Measurements from ENCODE around the gene OR1F1. TPM values are rescaled to one million over a fixed set of nuclear protein-coding genes. Genes with fewer than 3 reads are reported as not detected.
"Not testable (repeated sequence)": the region's sequence is repeated elsewhere in the genome, so short reads cannot be mapped to it uniquely, and the experiment has no call there.

OR1F1 gene
- total RNA-seq, 1 donor: not detected

DNA sequence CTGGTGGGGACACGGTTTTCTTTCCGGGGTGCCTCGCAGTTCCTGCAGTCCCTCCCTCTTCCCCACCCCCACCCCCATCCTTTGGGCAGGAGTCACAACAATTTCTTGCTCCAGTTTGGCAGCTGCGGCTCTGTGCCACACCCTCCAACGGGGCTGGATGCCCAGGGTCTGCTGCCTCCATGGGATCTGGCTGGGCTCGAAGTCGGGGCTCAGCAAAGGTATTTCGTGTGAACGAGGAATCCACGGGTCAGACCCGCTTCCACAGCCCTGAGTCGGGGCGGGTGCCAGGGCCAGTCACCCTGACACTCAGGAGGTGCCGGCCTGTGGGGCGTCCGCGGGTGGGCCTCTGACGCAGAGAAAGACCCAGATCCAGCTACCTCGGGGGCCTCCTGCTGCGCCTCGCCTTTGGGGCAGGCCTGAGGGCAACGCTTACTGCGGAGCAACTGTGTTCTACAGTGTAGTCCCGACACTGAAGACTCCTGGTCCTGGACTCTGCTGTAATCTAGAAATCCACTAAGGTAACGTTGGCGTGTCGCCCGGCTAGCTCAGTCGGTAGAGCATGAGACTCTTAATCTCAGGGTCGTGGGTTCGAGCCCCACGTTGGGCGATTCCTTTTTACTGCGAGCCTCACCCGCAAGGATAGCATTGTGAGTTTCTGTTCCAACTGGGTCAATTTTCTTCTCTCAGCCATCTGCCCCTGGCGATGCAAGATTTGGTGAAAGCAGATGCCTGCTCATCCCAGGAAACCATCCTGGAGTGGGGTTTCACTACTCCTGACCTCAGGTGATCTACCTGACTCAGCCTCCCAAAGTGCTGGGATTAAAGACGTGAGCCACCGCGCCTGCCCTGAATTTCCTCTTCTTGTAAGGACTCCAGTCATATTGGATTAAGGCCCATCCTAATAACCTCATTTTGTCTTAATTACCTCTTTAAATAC, 12.6 kb upstream of the OR1F1 start:
- H3K4me3 ChIP-seq (ENCODE audit: low read length): no peak overlapping the region
- no peaks in the 10 kb centered on the region for H3K9me3 ChIP-seq (ENCODE audit: low read depth, low read length)
- H3K27me3 ChIP-seq (ENCODE audit: insufficient read depth, low read length): peaks cover 93% of the 10 kb centered on the region
- peaks cover 27% of the 10 kb centered on the region for H3K4me1 ChIP-seq (ENCODE audit: insufficient read depth, low read length)

- Histone ChIP-seq H3K9me3 (ENCODE audit: low read depth, low read length) (no peaks in the 10 kb centered on the region), H3K4me1 (ENCODE audit: insufficient read depth, low read length) (peaks cover 15% of the 10 kb centered on the region), H3K27me3 (ENCODE audit: insufficient read depth, low read length) (peaks cover 93% of the 10 kb centered on the region), H3K4me3 (ENCODE audit: low read length) (no peak overlapping the region)
Observed at GRCh38 chr16:3179651-3180050, 8.4 kb upstream of the OR1F1 start.

- Histone ChIP-seq H3K9me3 (ENCODE audit: low read depth, low read length) (no peaks in the 10 kb centered on the region), H3K4me1 (ENCODE audit: insufficient read depth, low read length) (peaks cover 15% of the 10 kb centered on the region), H3K27me3 (ENCODE audit: insufficient read depth, low read length) (peaks cover 95% of the 10 kb centered on the region), H3K4me3 (ENCODE audit: low read length) (no peak overlapping the region)
Observed at GRCh38 chr16:3180445-3180878, 7.5 kb upstream of the OR1F1 start.

DNA sequence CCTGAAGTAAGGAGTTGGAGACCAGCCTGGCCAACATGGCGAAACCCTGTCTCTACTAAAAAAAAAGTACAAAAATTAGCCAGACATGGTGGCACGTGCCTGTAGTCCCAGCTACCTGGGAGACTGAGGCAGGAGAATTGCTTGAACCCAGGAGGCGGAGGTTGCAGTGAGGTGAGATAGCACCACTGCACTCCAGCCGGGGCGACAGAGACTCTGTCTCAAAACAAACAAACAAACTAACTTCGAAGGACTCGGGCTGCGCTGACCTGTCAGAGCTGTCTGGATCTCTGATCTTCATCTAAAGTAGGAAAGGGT, 5.8 kb upstream of the OR1F1 start:
- H3K27me3 ChIP-seq (ENCODE audit: insufficient read depth, low read length): peaks cover 95% of the 10 kb centered on the region
- not testable (repeated sequence) for H3K4me3 ChIP-seq (ENCODE audit: low read length); H3K9me3 ChIP-seq (ENCODE audit: low read depth, low read length)
- H3K4me1 ChIP-seq (ENCODE audit: insufficient read depth, low read length): peaks cover 15% of the 10 kb centered on the region

DNA sequence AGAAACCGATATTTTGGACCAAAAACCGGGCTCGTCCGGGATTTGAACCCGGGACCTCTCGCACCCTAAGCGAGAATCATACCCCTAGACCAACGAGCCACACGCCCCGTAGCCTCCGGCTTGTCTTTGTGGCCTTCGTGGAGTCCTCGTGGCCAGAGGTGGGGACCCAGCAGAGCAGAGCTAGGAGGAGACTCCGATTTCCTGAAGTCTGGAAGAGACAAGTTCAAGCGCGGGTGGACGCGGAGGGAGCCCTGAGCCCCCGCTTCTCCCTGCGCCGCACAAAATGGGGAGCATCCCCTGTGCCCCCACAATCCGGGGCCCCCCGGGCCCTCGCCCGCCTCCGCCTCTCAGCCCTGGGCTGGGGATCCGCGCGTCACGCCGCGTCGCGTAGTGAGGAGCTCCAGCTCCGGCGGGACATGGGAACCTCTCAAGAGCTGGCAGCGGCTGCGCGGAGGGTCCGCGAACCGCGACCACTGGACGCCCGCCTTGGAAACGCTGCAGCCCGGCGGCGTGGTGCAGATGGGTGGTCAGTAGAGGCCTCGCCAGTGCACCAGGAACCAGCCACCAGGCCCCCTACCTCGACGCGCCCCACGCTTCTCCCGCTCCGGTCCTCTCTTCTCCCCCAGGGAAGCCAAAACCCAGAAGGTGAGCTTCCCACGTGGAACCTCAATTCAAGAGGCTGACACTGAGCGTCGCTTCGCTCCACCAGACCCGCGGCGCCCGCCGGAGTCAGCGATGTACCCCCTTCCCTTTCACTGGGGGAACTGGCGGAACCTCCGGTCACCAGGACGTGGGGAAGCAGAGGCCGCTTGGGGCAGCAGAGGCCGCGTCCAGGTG, 5.2 kb upstream of the OR1F1 start:
- H3K4me1 ChIP-seq (ENCODE audit: insufficient read depth, low read length): peaks cover 15% of the 10 kb centered on the region
- H3K9me3 ChIP-seq (ENCODE audit: low read depth, low read length): no peaks in the 10 kb centered on the region
- peaks cover 95% of the 10 kb centered on the region for H3K27me3 ChIP-seq (ENCODE audit: insufficient read depth, low read length)
- H3K4me3 ChIP-seq (ENCODE audit: low read length): no peak overlapping the region

DNA sequence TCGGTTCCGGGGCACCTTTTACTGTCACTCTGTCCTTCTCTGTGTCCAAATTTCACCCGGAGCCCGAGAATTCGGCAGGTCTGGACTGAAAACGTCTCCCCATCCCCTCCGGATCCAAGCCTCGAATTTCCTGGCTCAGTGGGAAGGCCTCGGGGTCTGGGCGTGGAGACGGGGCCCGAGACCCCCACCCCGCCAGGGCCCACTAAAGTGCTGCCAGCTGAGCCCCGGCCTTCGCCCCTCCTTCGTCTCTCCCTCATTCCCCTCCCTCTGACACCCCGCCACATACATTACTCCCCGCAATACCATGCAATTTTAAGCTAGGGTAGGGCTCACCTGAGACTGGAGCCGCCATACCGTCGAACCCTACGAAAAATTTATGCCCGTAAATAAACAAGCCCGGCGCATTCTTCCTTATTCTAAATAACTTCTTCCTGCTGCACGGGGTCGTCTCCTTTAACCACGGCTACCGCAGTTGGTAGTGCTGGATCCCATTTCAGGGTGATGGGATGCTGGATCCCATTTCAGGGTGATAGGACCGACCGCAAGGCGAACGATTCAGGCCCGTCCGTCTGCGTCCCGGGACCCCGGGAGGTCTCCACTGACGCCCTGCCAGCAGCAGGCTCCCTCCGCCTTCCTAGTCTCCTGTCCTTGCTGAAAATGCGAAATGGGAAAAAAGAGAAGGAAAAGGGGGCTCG, 4.4 kb upstream of the OR1F1 start:
- no peaks in the 10 kb centered on the region for H3K9me3 ChIP-seq (ENCODE audit: low read depth, low read length)
- H3K4me3 ChIP-seq (ENCODE audit: low read length): no peak overlapping the region
- H3K27me3 ChIP-seq (ENCODE audit: insufficient read depth, low read length): peaks cover 97% of the 10 kb centered on the region
- H3K4me1 ChIP-seq (ENCODE audit: insufficient read depth, low read length): peaks cover 22% of the 10 kb centered on the region

- Histone ChIP-seq H3K4me3 (ENCODE audit: low read length) (no peak overlapping the region), H3K9me3 (ENCODE audit: low read depth, low read length) (no peaks in the 10 kb centered on the region), H3K27me3 (ENCODE audit: insufficient read depth, low read length) (peaks cover 99% of the 10 kb centered on the region), H3K4me1 (ENCODE audit: insufficient read depth, low read length) (peaks cover 38% of the 10 kb centered on the region)
Observed at GRCh38 chr16:3186946-3187690, 886 bp upstream of the OR1F1 start.

GRCh38 chr16:3188675-3188924, 596 bp downstream of the OR1F1 start:
- H3K4me1 ChIP-seq (ENCODE audit: insufficient read depth, low read length): peaks cover 26% of the 10 kb centered on the region
- no peaks in the 10 kb centered on the region for H3K9me3 ChIP-seq (ENCODE audit: low read depth, low read length)
- H3K4me3 ChIP-seq (ENCODE audit: low read length): no peak overlapping the region
- H3K27me3 ChIP-seq (ENCODE audit: insufficient read depth, low read length): peaks cover 99% of the 10 kb centered on the region

DNA sequence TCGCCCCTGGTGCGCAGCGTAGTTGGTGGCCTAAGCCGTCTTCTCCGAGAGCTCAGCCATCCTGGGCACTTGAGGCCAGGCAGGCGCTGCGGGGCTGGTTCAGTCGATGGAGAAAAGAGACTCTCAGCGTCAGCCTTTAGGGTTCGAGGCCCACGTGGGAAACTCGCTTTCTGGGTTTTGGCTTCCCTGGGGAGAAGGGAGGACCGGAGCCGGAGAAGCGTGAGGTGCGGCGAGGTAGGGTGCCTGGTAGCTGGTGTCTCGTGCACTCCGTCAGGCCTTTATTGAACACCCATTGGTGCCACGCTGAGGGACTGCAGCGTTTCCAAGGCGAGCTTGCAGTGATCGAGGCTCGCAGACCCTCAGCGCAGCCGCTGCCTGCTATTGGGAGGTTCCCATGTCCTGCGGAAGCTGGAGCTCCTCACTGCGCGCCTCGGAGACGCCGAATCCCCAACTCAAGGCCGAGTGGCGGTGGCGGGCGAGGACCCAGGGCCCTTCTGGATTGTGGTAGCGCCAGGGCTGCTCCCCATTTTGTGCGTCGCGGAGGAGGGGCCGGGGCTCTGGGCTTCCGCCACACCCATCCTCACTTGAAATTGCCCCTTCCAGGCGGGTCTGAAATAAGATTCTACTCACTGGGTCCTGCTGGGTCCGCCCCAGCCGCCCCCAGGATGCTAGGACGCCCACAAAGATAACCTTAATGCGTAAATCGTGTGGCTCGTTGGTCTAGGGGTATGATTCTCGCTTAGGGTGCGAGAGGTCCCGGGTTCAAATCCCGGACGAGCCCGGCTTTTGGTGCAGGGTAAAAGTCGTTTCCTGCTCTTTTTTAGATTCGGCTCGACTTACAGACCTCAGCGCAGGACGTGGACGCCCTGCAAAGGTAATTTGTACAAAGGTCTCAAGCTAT, 1.2 kb downstream of the OR1F1 start:
- Histone ChIP-seq H3K9me3 (ENCODE audit: low read depth, low read length) (no peaks in the 10 kb centered on the region), H3K4me3 (ENCODE audit: low read length) (no peak overlapping the region), H3K4me1 (ENCODE audit: insufficient read depth, low read length) (peaks cover 23% of the 10 kb centered on the region), H3K27me3 (ENCODE audit: insufficient read depth, low read length) (peaks cover 99% of the 10 kb centered on the region)

DNA sequence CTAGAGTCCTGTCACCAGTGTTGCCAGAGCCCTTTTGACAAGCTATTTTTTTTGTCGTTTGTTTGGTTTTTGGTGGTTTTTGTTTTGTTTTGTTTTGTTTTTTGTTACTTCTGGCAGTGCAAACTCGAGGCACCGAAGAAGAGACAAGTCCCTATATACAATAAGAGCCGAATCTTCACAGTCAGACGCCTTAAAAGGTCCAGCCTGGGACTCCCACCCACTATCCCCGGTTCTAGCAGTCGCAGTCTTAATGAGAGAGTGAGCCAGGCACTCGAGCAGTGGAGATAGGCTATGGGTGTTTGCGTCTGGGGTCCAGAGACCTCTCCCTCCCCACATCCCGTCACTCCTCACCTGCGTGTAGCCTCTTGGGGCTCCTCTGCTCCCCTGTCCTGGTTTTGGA, 1.9 kb downstream of the OR1F1 start:
- no peak overlapping the region for H3K4me3 ChIP-seq (ENCODE audit: low read length)
- H3K4me1 ChIP-seq (ENCODE audit: insufficient read depth, low read length): peaks cover 23% of the 10 kb centered on the region
- H3K27me3 ChIP-seq (ENCODE audit: insufficient read depth, low read length): peaks cover 99% of the 10 kb centered on the region
- H3K9me3 ChIP-seq (ENCODE audit: low read depth, low read length): no peaks in the 10 kb centered on the region

GRCh38 chr16:3190949-3191353, 2.9 kb downstream of the OR1F1 start:
- no peaks in the 10 kb centered on the region for H3K9me3 ChIP-seq (ENCODE audit: low read depth, low read length)
- H3K4me1 ChIP-seq (ENCODE audit: insufficient read depth, low read length): peaks cover 23% of the 10 kb centered on the region
- peaks cover 94% of the 10 kb centered on the region for H3K27me3 ChIP-seq (ENCODE audit: insufficient read depth, low read length)
- H3K4me3 ChIP-seq (ENCODE audit: low read length): no peak overlapping the region

GRCh38 chr16:3192476-3193019, 4.5 kb downstream of the OR1F1 start:
- Histone ChIP-seq H3K4me3 (ENCODE audit: low read length) (no peak overlapping the region), H3K9me3 (ENCODE audit: low read depth, low read length) (no peaks in the 10 kb centered on the region), H3K4me1 (ENCODE audit: insufficient read depth, low read length) (peaks cover 23% of the 10 kb centered on the region), H3K27me3 (ENCODE audit: insufficient read depth, low read length) (peaks cover 87% of the 10 kb centered on the region)

- H3K9me3 ChIP-seq (ENCODE audit: low read depth, low read length): no peaks in the 10 kb centered on the region
- peaks cover 17% of the 10 kb centered on the region for H3K4me1 ChIP-seq (ENCODE audit: insufficient read depth, low read length)
- peaks cover 77% of the 10 kb centered on the region for H3K27me3 ChIP-seq (ENCODE audit: insufficient read depth, low read length)
- no peak overlapping the region for H3K4me3 ChIP-seq (ENCODE audit: low read length)
Observed at GRCh38 chr16:3193221-3194212, 5.5 kb downstream of the OR1F1 start.
